H9 (cell line): ENCODE results near the gene USP35. TPM values are rescaled to one million over a fixed set of nuclear protein-coding genes. Genes with fewer than 3 reads are reported as not detected.

Experiments
- DNase-seq: peaks from one replicate; pipeline ENCODE4 v3.0.0-alpha.2; 2017
- H2AFZ ChIP-seq: one replicate; pipeline ENCODE4 v1.6.1; 2013; ENCODE audit warnings: mild to moderate bottlenecking, low read length, control low read depth, moderate library complexity
- H2AK5ac ChIP-seq: 2 replicates; pipeline ENCODE4 v1.6.1; 2013; ENCODE audit warnings: low read length, control low read depth, mixed read lengths; ENCODE audit not compliant: insufficient read length
- H2BK120ac ChIP-seq: one replicate; pipeline ENCODE4 v1.6.1; 2013; ENCODE audit warnings: low read depth, mild to moderate bottlenecking, low read length, control low read depth, inconsistent platforms; ENCODE audit not compliant: poor library complexity, severe bottlenecking
- H2BK12ac ChIP-seq: 2 replicates; pipeline ENCODE4 v1.6.1; 2013; ENCODE audit warnings: low read length, control low read depth, mixed read lengths, low read depth; ENCODE audit not compliant: insufficient read length
- H2BK15ac ChIP-seq: 2 replicates; pipeline ENCODE4 v1.6.1; 2013; ENCODE audit warnings: low read depth, low read length, control low read depth
- H2BK20ac ChIP-seq: one replicate; pipeline ENCODE4 v1.6.1; 2013; ENCODE audit warnings: low read depth, mild to moderate bottlenecking, low read length, control low read depth, inconsistent platforms; ENCODE audit not compliant: poor library complexity, severe bottlenecking
- H2BK5ac ChIP-seq: 2 replicates; pipeline ENCODE4 v1.6.1; 2013; ENCODE audit warnings: low read length, control low read depth, mixed read lengths; ENCODE audit not compliant: insufficient read length
- H3K14ac ChIP-seq: 2 replicates; pipeline ENCODE4 v1.6.1; 2013; ENCODE audit warnings: low read length, control low read depth; ENCODE audit not compliant: insufficient read depth
- H3K18ac ChIP-seq: 2 replicates; pipeline ENCODE4 v1.6.1; 2013; ENCODE audit warnings: low read depth, mild to moderate bottlenecking, mixed read lengths, low read length, control low read depth; ENCODE audit not compliant: insufficient read length
- H3K23ac ChIP-seq: 2 replicates; pipeline ENCODE4 v1.6.1; 2013; ENCODE audit warnings: low read length, control low read depth, mixed read lengths, low read depth; ENCODE audit not compliant: insufficient read length
- H3K23me2 ChIP-seq: 2 replicates; pipeline ENCODE4 v1.6.1; 2013; ENCODE audit warnings: low read depth, mild to moderate bottlenecking, mixed read lengths, low read length, control low read depth; ENCODE audit not compliant: insufficient read length, poor library complexity, severe bottlenecking
- H3K27ac ChIP-seq: 2 replicates; pipeline ENCODE4 v1.5.1; 2013; ENCODE audit warnings: low read length, control low read depth, mixed read lengths, low read depth; ENCODE audit not compliant: insufficient read length
- H3K27me3 ChIP-seq: 2 replicates; pipeline ENCODE4 v1.6.1; 2013; ENCODE audit warnings: low read length, control low read depth, inconsistent platforms; ENCODE audit not compliant: insufficient read depth
- H3K4ac ChIP-seq: 2 replicates; pipeline ENCODE4 v1.6.1; 2013; ENCODE audit warnings: low read depth, mild to moderate bottlenecking, control low read depth, inconsistent platforms, low read length, moderate library complexity
- H3K4me1 ChIP-seq: 2 replicates; pipeline ENCODE4 v1.6.1; 2013; ENCODE audit warnings: low read length, control low read depth, inconsistent platforms; ENCODE audit not compliant: insufficient read depth
- H3K4me2 ChIP-seq: 2 replicates; pipeline ENCODE4 v1.6.1; 2013; ENCODE audit warnings: low read length, control low read depth, mixed read lengths; ENCODE audit not compliant: insufficient read length, insufficient read depth
- H3K56ac ChIP-seq: 2 replicates; pipeline ENCODE4 v1.6.1; 2013; ENCODE audit warnings: low read depth, mild to moderate bottlenecking, mixed read lengths, low read length, control low read depth; ENCODE audit not compliant: insufficient read length
- H3K79me1 ChIP-seq: 2 replicates; pipeline ENCODE4 v1.6.1; 2013; ENCODE audit warnings: low read depth, mild to moderate bottlenecking, moderate library complexity, low read length, control low read depth, inconsistent platforms; ENCODE audit not compliant: insufficient read depth, poor library complexity, severe bottlenecking
- H3K79me2 ChIP-seq: 2 replicates; pipeline ENCODE4 v1.6.1; 2013; ENCODE audit warnings: low read length, control low read depth, inconsistent platforms; ENCODE audit not compliant: insufficient read depth
- H3K9ac ChIP-seq: 2 replicates; pipeline ENCODE4 v1.6.1; 2013; ENCODE audit warnings: low read length, control low read depth, mixed read lengths; ENCODE audit not compliant: insufficient read length; ENCODE audit errors: extremely low read depth
- H3K9me3 ChIP-seq: one replicate; pipeline ENCODE4 v1.6.1; 2013; ENCODE audit warnings: low read depth, low read length, inconsistent platforms; ENCODE audit not compliant: control insufficient read depth
- H3T11ph ChIP-seq: one replicate; pipeline ENCODE4 v1.6.1; 2013; ENCODE audit warnings: mild to moderate bottlenecking, low read length, control low read depth, inconsistent platforms
- H4K20me1 ChIP-seq: one replicate; pipeline ENCODE4 v1.6.1; 2013; ENCODE audit not compliant: control insufficient read depth, insufficient read length, insufficient read depth
- H4K5ac ChIP-seq: 2 replicates; pipeline ENCODE4 v1.6.1; 2013; ENCODE audit warnings: low read depth, mild to moderate bottlenecking, mixed read lengths, low read length, control low read depth; ENCODE audit not compliant: insufficient read length
- H4K8ac ChIP-seq: replicated peaks from 2 replicates; pipeline ENCODE4 v1.6.1; 2013; ENCODE audit warnings: low read length, control low read depth, mixed read lengths, low read depth; ENCODE audit not compliant: insufficient read length
- H4K91ac ChIP-seq: 2 replicates; pipeline ENCODE4 v1.6.1; 2013; ENCODE audit warnings: low read depth, mild to moderate bottlenecking, moderate library complexity, mixed read lengths, low read length, control low read depth; ENCODE audit not compliant: insufficient read length
- H3K27ac Mint-ChIP-seq, 3 experiments: 2 replicates in 2 of 3; 3 replicates in 1 of 3; pipeline ENCODE4 v1.8.0; 2020 to 2021; ENCODE audit warnings: mixed read lengths in 3 of 3, mild to moderate bottlenecking in 1 of 3, moderate library complexity in 1 of 3
- H3K27me3 Mint-ChIP-seq: 2 replicates; pipeline ENCODE4 v1.8.0; 2021; ENCODE audit warnings: low read depth, mild to moderate bottlenecking, moderate library complexity, mixed read lengths
- H3K36me3 Mint-ChIP-seq, 3 experiments: 2 replicates in 2 of 3; 3 replicates in 1 of 3; pipeline ENCODE4 v1.8.0; 2020 to 2021; ENCODE audit warnings: low read depth in 3 of 3, mixed read lengths in 3 of 3; ENCODE audit not compliant: insufficient read depth in 1 of 3
- H3K4me1 Mint-ChIP-seq, 2 experiments: 2 replicates each; pipeline ENCODE4 v1.8.0; 2020; ENCODE audit warnings: mixed read lengths in 2 of 2
- H3K4me3 Mint-ChIP-seq, 2 experiments: 2 replicates in 1 of 2; 3 replicates in 1 of 2; pipeline ENCODE4 v1.8.0; 2020 to 2021; ENCODE audit warnings: mild to moderate bottlenecking in 2 of 2, mixed read lengths in 2 of 2, moderate library complexity in 1 of 2
- H3K9me3 Mint-ChIP-seq, 2 experiments: 2 replicates in 1 of 2; 3 replicates in 1 of 2; pipeline ENCODE4 v1.8.0; 2020; ENCODE audit warnings: mild to moderate bottlenecking in 2 of 2, mixed read lengths in 2 of 2, moderate library complexity in 1 of 2
- CTCF ChIP-seq: fragments of 200-600 bp; sonication (generic); conservative IDR thresholded peaks from 3 replicates; pipeline ENCODE4 v1.8.0; 2021; ENCODE audit warnings: antibody characterized with exemption, mild to moderate bottlenecking
- WGBS: extraction: QIAGEN DNeasy Blood & Tissue Kit; methylation state at CpG from one replicate; pipeline ENCODE4 v1.1.7; 2013; ENCODE audit warnings: missing lambda C conversion rate, low lambda C conversion rate, mixed read lengths; ENCODE audit not compliant: insufficient read length; ENCODE audit errors: extremely low coverage; 5-methylcytosine and 5-hydroxymethylcytosine counted together
- total RNA-seq: library from RNA; stranded (reverse); gene quantifications from 2 replicates; pipeline ENCODE4 v1.2.1, GENCODE V29; 2021

USP35 gene
- total RNA-seq, 1 experiment from 2014 or later, result 6.8 TPM

- H3K9me3 Mint-ChIP-seq, result no peaks in the 10 kb centered on the region
- no peak overlapping the region for H3K9ac ChIP-seq
- H2BK120ac ChIP-seq, result no peak overlapping the region
- no peak overlapping the region for H2AK5ac ChIP-seq
- no peak for DNase-seq
- H2BK15ac ChIP-seq, result no peak overlapping the region
- H3K4me3 Mint-ChIP-seq, result no peak overlapping the region
- H4K5ac ChIP-seq, result no peak overlapping the region
- no peak overlapping the region for H2BK12ac ChIP-seq
- H3T11ph ChIP-seq, result no peak overlapping the region
- H3K79me1 ChIP-seq, result no peaks in the 10 kb centered on the region
- H2BK20ac ChIP-seq, result no peak overlapping the region
- no peaks in the 10 kb centered on the region for H3K27me3 ChIP-seq
- no peak overlapping the region for H3K56ac ChIP-seq
- TF ChIP-seq CTCF, result no peak
- H2BK5ac ChIP-seq, result no peak overlapping the region
- H3K4me1 ChIP-seq, result peaks cover 2% of the 10 kb centered on the region; the same call in 1 of the 2 replicates
- no peaks in the 10 kb centered on the region for H3K27me3 Mint-ChIP-seq
- H3K18ac ChIP-seq, result no peak overlapping the region
- no peaks in the 10 kb centered on the region for H3K79me2 ChIP-seq
- no peak overlapping the region for H3K4ac ChIP-seq
- no peaks in the 10 kb centered on the region for H3K23me2 ChIP-seq
- no peak overlapping the region for H4K8ac ChIP-seq
- no CpG with 5 or more reads among the region's 3 CpGs for WGBS
- no peaks in the 10 kb centered on the region for H4K20me1 ChIP-seq
- H3K14ac ChIP-seq, result no peak overlapping the region
- H3K23ac ChIP-seq, result no peak overlapping the region
- H4K91ac ChIP-seq, result no peak overlapping the region
- no peak overlapping the region for H3K27ac Mint-ChIP-seq
- H3K4me2 ChIP-seq, result no peak overlapping the region
- no peak overlapping the region for H3K27ac ChIP-seq
- H3K4me1 Mint-ChIP-seq, result peaks cover 16 to 22% of the 10 kb centered on the region in 2 experiments
- no peak overlapping the region for H2AFZ ChIP-seq
- no peaks in the 10 kb centered on the region for H3K9me3 ChIP-seq
- no peaks in the 10 kb centered on the region for H3K36me3 Mint-ChIP-seq
Observed at GRCh38 chr11:78256962-78257361, 68.2 kb downstream of the USP35 start.
